Testis (tissue), 2 donors: ENCODE results near the gene RABL2B.
"Not testable (repeated sequence)": the region's sequence is repeated elsewhere in the genome, so short reads cannot be mapped to it uniquely, and the experiment has no call there.

Source experiments
- POLR2A ChIP-seq: fragments of 450-650 bp; IDR thresholded peaks from one replicate; pipeline ENCODE4 v1.6.1; 2017; ENCODE audit warnings: antibody characterized with exemption, mild to moderate bottlenecking, moderate library complexity
- TF ChIP-seq, protein P1 (sequence below), 3 experiments: fragments of 450-650 bp in 2 of 3; fragments of 200-600 bp in 1 of 3; sonication (generic) in 1 of 3; IDR thresholded peaks; one replicate each; pipeline ENCODE4 v1.5.1; 2016 to 2019; ENCODE audit warnings: antibody characterized with exemption in 3 of 3, mild to moderate bottlenecking in 2 of 3, moderate library complexity in 1 of 3

DNA sequence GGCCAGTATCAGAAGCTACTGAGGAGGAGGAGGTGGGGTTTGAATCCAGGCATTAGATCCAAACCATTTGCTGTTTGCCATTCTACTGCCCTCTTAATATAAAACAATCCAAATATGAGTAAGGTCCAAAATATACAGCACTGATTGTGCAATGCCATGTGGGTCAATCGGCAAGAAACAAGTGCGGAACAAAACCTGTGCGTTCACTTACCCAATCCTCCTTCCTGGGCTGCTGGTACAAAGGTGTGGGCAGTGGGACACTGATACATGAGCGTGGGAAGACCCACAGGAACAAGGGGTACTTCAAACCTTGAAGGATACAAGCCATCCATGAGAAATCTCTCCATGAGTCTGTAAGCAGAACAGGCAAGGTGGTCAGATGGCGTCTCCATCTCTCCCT lies 5.8 kb downstream of the RABL2B start:
- TF ChIP-seq, protein P1, sequence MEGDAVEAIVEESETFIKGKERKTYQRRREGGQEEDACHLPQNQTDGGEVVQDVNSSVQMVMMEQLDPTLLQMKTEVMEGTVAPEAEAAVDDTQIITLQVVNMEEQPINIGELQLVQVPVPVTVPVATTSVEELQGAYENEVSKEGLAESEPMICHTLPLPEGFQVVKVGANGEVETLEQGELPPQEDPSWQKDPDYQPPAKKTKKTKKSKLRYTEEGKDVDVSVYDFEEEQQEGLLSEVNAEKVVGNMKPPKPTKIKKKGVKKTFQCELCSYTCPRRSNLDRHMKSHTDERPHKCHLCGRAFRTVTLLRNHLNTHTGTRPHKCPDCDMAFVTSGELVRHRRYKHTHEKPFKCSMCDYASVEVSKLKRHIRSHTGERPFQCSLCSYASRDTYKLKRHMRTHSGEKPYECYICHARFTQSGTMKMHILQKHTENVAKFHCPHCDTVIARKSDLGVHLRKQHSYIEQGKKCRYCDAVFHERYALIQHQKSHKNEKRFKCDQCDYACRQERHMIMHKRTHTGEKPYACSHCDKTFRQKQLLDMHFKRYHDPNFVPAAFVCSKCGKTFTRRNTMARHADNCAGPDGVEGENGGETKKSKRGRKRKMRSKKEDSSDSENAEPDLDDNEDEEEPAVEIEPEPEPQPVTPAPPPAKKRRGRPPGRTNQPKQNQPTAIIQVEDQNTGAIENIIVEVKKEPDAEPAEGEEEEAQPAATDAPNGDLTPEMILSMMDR (IDR thresholded peaks at IDR 0.05) = not testable (repeated sequence)
- not testable (repeated sequence) for TF ChIP-seq POLR2A
